GM19463 (cell line): ENCODE results near the gene TMEM50B.
"Not testable (repeated sequence)": the region's sequence is repeated elsewhere in the genome, so short reads cannot be mapped to it uniquely, and the experiment has no call there.

ENCODE experiments used
- ATAC-seq: cut with Tn5 transposase; IDR thresholded peaks from one replicate; pipeline ENCODE4 v1.9.1; 2021; ENCODE audit warnings: mild to moderate bottlenecking, moderate library complexity; ENCODE audit not compliant: unreplicated experiment

TMEM50B gene

DNA sequence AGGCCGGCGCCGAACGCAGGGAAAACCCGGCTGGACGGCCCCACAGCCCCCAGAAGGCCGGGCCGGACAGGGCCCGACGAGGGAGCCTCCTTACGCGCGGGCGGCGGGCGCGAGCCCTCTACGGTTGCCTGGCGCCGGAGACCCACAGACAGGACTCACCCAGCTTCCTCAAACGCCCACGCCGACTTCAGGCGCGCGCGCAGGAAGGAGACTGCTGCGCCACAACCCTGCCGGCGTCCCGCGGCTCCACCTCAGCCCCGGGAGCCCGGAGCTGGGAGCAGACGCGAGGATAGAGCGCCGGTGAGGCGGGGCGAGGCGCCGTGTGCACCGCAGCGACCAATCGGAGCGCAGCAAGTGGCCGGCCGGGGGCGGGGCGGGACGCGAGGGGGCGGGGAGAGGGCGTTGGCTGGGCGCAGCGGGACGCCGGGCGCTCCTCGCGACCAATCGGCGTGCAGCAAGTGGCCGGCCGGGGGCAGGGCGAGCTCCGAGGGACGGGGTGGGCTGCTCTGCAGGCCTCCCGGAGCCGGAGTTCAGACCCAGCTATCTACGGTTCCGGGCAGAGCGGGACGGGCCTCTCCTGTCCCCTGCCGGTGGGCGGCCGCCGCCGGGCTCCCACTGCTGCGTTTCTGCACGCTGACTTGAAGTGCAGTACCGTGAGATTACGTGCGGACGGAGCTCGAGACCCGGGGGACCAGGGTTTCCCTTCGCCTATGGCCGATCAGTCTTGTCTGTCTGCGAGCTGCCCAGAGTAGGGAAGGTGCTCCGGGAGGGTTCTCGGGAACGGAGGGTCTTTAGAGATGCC, at the start of gene TMEM50B:
TMEM50B (minus strand) TSS at position 296 of the 802 bp plus-strand sequence. CDS start 11,089 bp downstream, outside the sequence.
- peak; percentile 93 for ATAC-seq

DNA sequence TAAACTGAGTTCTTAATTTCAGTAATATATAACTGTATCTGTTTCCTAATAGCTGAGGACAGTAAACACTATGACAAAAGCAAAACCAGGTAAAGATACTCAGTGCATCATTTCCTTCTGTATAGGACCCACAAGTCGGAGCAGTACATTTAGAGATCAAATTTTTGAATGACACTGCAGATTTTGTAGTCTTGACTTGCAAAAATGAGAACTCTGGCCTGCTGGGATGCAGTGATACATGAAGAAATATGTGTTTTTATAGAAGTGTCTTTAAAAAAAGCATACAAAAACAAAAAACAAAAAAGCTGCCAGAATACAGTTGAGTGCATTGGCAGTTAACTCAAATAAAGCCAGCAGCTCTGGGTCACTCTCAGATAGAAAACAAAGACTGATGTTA, 43.2 kb upstream of the TMEM50B start:
- ATAC-seq, result no peak

DNA sequence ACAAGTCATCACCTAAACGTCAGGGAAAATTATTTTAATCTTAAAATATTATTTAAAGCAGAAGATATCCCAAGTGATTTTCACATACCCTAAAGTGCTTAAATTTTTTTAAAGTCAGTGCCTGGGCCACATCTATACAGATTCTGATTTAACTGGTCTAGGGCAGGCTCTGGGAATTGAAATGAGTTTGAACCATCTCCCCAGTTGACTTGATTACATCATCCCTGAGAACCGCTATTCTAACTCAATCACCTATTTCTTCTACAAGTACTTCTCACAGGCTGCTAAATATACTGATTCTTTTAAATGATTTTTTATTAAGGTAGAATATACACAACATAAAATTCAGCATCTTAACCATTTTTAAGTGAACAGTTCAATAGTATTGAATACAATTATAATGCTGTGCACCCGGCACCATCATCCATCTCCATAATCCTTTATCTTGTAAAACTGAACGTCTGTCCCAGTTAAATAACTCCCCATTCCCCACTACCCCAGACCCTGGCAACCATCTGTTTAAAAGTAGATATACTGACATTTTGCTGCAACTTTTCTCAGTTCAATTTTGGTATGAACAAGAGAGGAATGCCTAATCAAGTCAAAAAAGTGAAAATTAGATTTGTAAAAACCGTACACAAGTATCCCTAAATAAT, 42.7 kb upstream of the TMEM50B start:
- no peak for ATAC-seq

DNA sequence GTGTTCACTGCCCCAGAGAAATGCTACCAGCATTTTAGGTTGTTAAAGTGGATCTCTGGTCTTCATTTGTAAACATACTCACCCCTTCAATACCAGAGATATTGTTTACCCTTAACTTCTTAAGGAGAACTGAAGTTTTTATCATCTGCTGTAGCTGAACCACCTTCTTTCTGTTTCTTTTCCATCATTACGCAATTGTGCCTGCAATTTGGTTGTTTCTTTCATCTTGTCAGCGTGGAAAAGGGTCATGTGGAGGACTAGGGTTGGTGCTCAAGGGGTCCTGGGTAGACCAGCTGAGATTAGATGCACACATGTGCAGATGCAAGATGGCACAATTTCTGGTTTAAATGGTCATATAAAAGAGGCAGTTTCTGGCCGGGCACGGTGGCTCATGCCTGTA, 39.1 kb upstream of the TMEM50B start:
- ATAC-seq, result no peak

DNA sequence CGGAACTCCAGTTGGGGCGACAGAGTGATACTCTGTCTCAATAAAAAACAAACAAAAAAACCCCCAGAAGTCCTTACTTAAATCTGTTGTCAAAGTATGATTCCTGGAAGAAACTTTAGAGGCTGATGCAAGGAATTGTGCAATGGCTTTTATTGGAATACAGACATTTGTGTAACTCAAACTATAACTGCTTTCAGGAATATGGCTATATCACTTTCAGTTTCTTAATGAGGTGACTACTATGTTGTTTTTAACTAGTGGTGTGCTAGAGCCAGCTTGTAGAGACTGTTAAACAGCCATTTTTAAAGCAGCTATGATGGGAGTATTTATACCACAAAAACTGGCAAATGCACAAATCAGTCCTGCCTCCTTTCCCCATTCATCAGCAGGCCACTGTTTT, 34.5 kb upstream of the TMEM50B start:
- ATAC-seq, result no peak

DNA sequence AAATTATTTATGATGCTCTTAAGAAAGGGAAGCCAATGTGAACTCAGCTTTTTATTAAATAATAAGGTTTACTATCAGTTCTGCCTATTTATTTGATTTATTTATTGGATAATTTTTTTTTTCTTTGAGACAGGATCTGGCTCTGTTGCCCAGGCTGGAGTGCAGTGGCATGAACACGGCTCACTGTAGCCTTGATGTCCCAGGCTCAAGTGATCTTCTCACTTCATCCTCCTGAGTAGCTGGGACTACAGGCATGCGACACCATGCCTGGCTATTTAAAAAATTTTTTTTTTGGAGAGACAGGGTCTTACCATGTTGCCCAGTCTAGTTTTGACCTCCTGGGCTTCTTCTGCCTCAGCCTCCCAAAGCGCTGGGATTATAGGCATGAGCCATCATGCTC, 32.7 kb upstream of the TMEM50B start:
- ATAC-seq, result no peak

DNA sequence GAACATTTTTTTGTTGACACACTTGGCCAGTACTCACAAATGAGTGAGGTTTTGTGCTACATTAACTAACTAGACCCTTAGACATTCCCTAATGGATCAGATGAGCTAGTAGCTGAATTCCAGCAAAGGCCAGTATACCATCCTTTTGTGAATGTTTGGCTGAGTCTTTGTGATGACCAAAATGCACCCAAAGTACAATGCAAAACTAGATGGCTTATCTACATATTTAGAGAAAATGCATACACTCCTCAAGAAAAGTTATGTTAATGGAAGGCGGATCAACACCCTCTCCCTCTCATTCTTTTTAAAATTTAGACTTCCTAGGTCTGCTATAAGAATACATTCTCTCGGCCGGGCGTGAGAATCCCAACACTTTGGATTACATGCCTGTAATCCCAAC, 31.9 kb upstream of the TMEM50B start:
- ATAC-seq, result no peak

DNA sequence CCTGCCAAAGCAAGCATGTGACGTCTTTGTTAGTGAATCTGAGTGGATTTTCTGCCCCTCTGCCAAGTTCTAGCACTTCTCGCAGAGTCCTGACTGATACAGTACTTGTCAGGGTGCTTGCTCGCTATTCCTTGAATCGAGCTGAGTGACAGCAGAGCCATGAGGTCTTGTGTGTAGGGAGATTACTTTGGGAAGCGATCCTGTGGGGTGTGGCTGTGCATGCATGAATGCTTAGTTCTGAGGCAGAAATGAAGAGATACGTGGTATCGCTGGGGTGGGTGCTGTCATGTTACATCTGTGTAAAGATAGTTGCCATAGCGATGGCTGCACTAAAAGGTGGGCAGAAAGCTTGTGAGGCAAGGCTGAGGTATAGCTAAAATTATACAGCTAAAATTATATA, 31.1 kb upstream of the TMEM50B start:
- ATAC-seq, result no peak

DNA sequence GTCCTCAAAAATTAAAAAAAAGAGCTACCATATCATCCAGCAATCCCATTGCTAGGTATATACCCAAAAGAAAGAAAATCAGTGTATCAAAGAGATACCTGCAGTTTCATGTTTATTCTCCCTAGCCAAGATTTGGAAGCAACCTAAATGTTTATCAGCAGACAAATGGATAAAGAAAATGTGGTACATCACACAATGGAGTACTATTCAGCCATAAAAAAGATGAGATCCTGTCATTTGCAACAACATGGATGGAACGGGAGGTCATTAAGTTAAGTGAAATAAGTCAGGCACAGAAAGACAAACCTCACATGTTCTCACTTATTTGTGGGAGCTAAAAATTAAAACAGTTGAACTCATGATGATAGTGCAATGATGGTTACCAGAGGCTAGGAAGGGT, 27.2 kb upstream of the TMEM50B start:
- ATAC-seq, result not testable (repeated sequence)

DNA sequence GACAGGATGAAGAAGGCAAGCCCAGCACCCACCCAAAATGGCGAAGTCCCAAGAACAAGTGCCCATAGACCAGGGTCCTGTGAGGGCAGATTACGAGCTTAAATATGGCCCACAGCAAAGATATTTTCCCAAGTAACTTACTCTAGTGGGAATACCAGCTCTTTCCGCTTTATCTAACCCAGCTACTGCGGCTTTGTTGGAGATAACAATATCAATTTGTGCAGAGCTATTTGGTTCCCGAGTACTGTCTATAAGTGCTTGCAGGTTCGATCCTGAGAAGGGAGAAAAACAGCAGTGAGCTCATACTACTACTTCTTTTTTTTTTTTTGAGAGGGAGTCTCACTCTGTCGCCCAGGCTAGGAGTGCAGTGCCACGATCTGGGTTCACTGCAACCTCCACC, 26.1 kb upstream of the TMEM50B start:
- ATAC-seq, result no peak

DNA sequence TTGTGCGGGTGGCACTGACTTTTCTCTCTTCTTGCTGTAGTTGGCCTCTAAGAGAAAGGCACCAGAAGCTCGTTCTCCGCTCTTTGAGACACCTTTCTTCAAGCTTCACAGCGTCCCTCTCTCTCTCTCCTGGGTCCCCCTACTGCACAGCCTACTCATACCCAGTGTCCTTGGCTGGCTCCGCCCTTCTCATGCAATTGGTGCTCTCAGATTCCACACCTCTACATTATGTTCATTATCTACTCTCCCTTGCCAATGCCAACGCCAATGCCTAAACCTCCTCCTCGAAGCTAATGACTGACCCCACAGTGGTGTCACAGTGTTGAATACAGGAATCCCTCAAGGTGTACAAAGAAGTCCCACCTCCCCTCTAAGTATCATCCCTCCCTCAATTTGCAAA, 16.6 kb upstream of the TMEM50B start:
- ATAC-seq, result no peak

DNA sequence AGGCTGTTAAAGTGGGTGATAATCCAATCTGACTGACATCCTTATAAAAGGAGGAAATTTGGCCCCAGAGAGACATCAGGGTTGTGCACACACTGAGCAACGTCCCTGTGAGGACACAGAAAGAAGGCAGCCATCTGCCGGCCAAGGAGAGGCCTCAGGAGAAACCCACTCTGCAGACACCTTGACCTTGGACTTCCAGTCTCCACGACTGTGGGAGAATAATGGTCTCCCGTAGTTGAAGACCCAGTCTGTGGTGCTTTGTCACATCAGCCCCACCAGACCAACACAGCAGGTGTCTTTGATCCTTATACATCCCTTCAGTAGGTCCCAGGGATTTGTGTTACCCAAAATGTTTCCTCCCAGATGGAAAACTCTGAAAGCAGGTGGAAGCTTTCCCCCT, 16.0 kb upstream of the TMEM50B start:
- no peak for ATAC-seq

DNA sequence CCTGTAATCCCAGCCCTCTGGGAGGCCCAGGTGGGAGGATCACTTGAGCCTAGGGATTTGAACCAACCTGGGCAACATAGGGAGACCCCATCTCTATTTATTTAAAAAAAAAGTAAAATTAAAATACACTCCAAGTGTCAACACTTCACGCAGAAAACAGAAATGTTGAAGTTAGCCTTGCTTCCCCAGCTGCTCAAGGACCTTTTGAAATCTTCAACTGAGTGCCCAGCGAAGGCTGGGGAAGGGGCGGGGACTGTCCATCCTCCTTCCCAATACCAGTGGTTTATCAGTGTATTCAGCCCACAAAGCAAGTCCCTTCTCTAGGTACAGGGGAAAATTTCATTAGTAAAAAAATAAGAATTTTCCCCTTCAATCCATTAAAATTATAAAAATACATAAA, 14.0 kb upstream of the TMEM50B start:
- no peak for ATAC-seq

DNA sequence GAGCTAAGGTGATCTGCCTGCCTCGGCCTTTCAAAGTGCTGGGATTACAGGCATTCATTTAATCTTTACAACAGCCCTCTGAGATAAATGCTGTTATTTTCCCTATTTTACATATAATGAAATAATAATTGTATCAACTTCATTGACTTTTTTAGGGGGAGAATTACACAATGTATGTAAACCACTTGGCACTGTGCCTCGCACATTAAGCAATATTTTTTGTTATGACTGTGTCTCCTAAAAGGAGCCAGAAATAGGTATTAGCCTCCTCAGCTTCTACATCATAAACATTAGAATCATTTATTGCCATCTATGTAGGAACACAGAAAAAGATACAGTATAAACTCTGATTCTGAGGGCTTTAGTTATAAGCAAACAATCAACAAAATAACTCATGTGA, 12.8 kb upstream of the TMEM50B start:
- no peak for ATAC-seq

DNA sequence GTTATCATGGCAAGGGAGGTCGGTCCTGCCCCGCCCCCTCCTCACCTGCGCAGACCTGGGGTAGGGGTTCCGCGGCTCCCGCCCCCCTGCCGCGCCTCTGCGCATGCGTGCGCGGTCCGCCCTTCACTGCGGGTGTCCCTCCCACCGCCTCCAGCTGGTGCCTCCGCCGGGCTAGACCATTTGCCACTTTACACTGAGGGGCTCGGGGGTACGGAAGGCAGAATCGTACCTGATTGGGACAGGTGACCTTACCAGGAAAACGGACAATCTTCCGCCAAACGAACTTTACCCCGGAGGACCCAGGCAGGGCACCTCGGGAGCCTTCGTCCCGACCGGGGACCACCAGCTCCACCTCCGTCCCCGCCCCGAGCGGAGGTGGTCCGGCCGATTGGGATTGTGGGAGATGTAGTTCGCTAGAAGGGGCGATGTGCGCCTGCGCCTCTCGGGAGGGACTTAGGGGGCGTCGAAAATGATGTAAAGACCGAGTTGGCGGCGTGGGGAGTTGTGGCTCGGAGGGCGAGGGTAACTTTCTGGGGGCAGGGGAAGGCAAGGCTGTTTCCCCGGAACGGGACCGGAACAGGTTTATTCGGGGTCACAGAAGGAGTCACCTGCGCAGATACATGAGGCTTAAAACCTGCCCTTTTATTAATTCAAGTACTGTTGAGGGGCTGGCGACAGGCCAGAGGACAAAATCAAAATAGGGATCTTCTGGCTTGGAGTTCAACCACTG, 11.8 kb upstream of the TMEM50B start, which contains the start of gene DNAJC28:
DNAJC28 (minus strand) TSS at position 344 of the 730 bp plus-strand sequence. CDS start 2,323 bp downstream, outside the sequence.
- ATAC-seq, result peak; percentile 97

DNA sequence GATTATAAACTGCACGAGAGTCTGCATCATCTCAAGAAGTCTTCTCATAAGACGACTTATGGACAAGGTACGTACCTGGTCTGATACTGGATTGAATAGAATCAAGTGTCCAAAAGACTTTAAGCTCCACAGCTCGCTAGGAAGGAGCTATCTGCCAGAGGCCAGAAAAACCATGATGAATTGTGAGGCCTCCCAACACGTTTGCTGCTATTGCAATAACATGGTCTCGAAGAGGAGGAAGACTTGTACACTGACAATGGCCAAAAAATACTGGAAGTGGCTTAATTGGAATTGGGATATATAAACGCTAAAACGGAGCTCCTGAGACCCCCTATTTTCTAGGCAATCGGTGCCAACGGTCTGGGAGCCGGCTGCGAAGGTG, 11.2 kb upstream of the TMEM50B start:
- ATAC-seq, result no peak

DNA sequence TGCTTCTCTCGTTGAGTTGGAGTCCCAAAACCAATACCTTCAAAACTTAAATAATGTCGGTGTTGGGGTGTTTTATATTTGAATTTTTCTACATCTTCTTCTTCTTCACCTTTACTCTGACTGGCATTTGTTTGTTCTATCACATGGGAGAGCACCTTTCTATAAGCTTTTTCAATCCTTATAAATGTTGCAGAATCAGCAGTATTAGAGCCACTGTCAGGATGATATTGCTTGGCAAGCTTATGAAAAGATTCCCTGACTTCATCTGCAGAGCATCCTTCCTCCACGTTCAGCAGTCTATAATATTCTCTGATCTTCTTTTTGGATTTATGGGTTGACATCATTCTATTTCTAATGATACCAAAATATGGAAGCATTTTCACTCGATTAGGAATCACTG, 9.2 kb upstream of the TMEM50B start:
- no peak for ATAC-seq

DNA sequence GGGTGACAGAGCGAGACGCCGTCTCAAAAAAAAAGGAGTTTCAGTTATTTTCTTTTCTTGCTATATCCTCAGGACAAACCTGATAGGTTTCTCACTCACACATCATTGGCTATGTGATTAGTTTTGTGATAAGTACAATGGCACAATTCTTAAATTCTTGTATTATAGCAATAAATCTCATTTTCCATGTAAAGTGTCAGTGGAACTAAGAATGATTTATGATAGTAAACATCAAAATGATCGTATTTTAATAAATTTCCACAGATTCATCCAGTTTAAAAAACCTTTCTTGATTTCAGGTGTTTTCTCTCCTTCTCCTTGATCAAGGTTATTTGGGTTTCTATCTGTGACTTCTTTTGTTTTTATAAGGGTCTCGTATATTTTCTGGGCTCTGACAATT, 8.2 kb upstream of the TMEM50B start:
- ATAC-seq, result no peak

DNA sequence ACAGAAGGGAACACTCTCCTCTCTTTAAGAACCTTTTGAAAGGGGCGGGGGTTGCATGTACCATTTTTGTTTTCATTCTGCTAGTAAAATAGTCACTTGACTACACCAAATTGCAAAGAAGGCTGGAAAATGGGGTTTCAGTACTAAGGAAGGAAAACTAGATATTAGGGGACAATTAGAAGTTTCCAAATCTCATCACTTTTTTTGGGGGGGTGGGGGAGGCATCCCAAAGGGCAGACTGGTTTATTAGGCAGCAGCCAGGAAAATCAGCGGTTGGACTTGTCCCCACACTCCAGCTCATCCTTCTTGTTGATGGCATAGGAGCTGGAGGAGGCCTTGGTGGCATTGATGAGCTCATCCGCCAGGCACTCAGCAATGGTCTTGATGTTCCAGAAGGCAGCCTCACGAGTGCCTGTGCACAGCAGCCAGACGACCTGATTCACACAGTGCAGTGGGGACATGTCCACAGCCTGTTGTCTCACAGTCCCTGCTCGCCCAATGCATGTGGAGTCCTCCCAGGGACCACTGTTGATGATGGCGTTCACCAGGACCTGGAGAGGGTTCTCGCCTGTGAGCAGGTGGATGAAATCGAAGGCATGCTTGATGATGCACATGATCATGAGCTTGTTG, 1.7 kb upstream of the TMEM50B start:
- no peak for ATAC-seq

DNA sequence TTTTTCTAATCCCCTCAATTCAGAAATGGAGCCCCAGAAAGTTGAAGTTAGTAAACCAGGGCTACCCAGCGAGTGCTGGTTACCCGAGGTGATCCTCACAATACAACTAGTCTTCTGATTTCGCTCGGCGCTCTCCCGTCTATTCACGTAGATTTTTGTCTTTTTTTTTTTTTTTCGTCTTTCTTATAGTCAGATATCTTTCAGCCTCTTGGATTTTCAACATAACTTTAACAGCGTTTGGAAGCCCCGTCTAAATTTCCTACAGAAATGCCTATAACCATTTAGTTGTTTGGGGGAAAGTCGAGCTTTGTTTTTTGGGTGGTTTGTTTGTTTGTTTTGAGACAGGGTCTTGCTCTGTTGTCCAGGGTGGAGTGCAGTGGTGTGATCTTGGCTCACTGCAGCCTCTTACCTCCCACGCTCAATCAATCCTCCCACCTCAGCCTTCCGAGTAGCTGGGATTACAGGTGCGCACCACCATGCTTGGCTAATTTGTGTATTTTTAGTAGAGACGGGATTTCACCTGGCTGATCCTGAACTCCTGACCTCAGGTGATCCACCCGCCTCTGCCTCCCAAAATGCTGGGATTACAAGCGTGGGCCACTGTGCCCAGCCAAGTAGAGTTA, 818 bp upstream of the TMEM50B start:
- ATAC-seq, result no peak
